OCI-LY1 (cell line): Measurements from ENCODE around the gene POFUT1.

Experiments used
- EZH2 ChIP-seq: fragments of 200-600 bp; sonication (generic), shearing (Covaris generic); IDR thresholded peaks from 2 replicates; pipeline ENCODE4 v1.8.0; 2017; ENCODE audit warnings: borderline replicate concordance, mixed run types, mild to moderate bottlenecking, antibody characterized with exemption, low read length, moderate library complexity, mixed read lengths
- TF ChIP-seq, protein P1 (sequence below): fragments of 200-600 bp; sonication (generic), shearing (Covaris generic); IDR thresholded peaks from 2 replicates; pipeline ENCODE4 v1.5.1; 2017; ENCODE audit warnings: mild to moderate bottlenecking, antibody characterized with exemption, low read length, moderate library complexity, mixed read lengths

DNA sequence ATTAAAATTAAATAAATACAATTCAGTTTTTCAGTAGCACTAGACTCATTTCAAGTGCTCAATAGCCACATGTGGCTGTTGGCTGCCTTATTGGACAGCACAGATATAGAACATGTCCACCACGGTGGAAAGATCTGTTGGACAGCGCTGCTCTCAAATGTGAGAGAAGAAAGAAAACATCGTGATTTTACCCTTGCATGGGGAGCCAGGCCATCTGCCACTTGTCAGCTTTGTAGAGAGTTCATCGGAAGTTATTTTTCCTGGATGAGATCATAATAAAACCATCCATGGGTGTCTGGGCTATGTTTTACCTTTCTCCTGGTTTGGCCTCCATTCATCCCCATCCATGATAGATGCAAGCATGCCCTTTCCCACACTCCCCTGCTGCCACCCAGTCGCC, 63.9 kb downstream of the POFUT1 start:
- TF ChIP-seq, protein P1, sequence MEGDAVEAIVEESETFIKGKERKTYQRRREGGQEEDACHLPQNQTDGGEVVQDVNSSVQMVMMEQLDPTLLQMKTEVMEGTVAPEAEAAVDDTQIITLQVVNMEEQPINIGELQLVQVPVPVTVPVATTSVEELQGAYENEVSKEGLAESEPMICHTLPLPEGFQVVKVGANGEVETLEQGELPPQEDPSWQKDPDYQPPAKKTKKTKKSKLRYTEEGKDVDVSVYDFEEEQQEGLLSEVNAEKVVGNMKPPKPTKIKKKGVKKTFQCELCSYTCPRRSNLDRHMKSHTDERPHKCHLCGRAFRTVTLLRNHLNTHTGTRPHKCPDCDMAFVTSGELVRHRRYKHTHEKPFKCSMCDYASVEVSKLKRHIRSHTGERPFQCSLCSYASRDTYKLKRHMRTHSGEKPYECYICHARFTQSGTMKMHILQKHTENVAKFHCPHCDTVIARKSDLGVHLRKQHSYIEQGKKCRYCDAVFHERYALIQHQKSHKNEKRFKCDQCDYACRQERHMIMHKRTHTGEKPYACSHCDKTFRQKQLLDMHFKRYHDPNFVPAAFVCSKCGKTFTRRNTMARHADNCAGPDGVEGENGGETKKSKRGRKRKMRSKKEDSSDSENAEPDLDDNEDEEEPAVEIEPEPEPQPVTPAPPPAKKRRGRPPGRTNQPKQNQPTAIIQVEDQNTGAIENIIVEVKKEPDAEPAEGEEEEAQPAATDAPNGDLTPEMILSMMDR, result no peak
- no peak for TF ChIP-seq EZH2
